Measurements from ENCODE around the gene RIGI.
"Not testable (repeated sequence)": the region's sequence is repeated elsewhere in the genome, so short reads cannot be mapped to it uniquely, and the experiment has no call there.

Gene RIGI

DNA sequence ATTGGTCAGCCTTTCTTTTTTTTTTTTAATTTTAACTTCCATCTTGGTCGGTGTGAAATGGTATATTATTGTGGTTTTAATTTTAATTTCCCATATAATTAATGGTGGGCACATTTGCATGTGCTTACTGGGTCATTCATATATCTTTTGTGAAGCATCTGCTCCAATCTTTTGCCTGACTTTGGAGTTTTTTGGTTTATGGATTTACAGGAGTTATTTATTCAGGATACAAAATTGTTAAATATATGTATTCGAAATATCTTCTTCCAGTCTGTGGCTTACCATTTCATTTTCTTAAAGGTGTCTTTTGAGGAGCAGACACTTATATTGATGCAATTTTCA is 682 bp upstream of the RIGI start:
- DNase-seq (ENCODE audit: low read depth): no peak

DNA sequence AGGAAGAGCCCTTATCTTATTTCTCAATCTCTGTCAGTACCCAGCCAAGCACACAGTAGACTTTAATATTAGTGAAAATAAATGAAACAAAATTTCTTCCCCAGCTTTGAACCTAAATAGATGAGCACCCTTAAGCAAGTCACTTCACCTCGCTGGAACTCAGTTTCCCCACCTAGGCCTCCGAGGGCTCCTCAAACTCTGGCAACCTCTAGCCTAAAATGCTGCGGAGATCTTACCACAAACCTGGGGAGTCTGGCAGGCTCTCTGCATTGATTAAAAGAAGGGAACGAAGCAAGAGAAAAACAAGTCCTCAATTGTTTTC is 326 bp downstream of the RIGI start:
- DNase-seq (ENCODE audit: low read depth): no peak

GRCh38 chr9:32524892-32525708 is 896 bp downstream of the RIGI start:
- no peak for DNase-seq (ENCODE audit: low read depth)

DNA sequence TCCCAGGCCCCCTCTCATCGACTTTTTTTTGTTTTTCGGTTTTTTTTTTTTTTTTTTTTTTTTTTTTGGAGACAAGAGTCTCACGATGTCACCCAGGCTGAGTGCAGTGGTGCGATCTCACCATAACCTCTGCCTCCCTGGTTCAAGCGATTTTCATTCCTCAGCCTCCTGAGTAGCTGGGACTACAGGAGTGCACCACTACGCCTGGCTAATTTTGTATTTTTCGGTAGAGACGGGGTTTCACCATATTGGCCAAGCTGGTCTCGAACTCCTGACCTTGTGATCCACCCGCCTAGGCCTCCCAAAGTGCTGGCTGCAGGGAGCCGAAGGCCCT is 1.5 kb downstream of the RIGI start:
- DNase-seq (ENCODE audit: low read depth): not testable (repeated sequence)

DNA sequence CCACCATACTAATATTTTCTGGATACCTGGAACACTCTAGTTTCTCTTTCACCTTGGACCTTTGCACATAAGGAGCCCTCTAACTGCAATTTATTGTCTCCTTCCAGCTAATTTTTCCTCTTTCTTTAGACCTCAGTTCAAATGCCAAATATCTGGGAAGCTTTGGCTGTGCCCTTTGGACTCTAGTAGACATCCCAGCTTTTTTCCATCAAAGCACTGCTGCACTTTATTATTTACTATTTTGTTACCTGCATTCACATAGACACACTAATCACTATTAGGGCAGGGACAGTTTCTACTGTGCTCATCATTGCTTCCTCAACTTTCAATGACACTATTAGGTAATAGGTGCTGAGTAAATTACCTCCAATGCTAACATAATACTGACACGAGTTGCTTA is 2.1 kb downstream of the RIGI start:
- DNase-seq (ENCODE audit: low read depth): no peak

- DNase-seq (ENCODE audit: low read depth): no peak
These were observed 7.7 kb downstream of the RIGI start for GRCh38 chr9:32518276-32518675.

DNA sequence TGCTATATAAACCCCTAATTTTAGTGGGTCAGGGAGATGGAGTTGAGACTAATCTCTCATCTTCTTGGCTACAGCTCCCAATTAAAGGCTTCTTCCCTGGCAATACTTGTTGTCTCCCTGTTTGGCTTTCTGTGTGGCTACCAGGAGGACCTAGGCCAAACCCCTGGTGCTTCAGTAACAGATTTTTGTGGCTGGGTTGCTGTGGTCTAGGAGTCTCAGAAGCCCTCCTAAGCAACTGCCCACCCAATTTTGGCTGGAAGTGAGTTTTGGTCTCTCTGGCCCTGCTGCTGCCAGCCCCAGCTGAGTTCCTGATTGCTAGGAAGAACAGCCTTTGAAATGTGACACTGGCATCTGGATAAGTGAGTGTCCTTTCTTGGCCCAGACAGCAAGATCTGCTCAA is 9.8 kb downstream of the RIGI start:
- no peak for DNase-seq (ENCODE audit: low read depth)

DNA sequence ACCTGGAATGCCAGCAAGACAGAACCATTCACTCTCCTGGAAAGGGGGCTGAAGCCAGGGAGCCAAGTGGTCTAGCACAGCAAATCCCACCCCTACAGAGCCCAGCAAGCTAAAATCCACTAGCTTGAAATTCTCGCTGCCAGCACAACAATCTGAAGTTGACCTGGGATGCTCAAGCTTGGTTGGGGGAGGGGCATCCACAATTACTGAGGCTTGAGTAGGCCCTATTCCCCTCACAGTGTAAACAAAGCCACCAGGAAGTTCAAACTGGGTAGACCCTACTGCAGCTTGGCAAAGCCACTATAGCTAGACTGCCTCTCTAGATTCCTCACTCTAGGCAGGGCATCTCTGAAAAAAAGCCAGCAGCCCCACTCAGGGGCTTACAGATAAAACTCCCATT is 17.3 kb downstream of the RIGI start:
- DNase-seq (ENCODE audit: low read depth): no peak

DNA sequence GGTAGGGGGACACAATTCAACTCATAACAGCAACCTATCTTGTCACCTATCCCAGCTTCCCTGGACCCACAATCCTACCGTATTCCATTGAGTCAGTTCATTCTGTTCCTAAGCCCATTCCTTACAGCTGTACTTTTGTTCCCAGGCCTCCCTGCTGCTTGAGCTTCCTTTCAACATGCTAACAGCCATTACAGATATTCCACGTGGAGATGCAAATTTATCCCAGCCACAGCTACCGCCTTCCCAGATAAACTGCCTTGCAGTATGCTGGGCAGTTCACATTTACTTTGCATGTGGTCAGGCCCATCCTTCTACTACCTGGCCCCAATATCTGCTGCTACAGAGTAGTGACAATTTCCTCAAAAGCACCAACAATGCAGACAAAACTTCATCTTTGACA is 23.0 kb downstream of the RIGI start:
- DNase-seq (ENCODE audit: low read depth): no peak

DNA sequence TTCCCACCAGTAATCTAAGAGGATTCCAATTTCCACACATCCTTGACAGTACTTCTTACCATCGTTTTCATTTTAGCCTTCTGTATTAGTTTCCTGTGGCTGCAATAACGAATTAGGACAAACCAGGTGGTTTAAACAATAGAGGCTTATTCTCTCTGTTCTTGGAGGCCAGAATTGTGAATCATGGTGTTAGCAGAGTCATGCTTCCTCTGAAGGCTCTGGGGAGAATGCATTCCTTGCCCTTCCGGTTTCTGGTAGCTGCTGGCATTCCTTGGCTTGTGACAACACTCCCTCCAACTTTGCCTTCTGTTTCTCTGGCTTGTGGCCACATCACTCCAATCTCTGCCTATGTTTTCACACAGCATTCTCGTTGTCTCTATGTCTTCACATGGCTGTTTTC is 23.5 kb downstream of the RIGI start:
- no peak for DNase-seq (ENCODE audit: low read depth)

DNA sequence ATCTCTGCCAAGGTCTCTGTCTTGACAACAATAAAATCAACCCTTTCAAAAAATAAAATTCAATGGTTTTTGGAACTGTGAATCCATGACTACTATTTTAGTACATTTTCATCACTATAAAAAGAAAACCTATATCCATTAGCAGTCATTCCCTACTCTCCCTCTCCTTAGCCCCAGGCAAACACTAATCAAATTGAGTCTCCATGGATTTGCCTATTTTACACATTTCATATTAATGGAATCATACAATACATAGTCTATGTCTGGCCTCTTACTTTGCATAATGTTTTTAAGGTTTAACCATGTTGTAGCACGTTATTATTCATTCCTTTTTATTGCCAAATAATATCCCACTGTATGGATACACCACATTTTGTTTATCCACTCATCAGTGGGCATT is 24.1 kb downstream of the RIGI start:
- DNase-seq (ENCODE audit: low read depth): no peak

GRCh38 chr9:32500768-32501167 is 25.2 kb downstream of the RIGI start:
- DNase-seq (ENCODE audit: low read depth): no peak

DNA sequence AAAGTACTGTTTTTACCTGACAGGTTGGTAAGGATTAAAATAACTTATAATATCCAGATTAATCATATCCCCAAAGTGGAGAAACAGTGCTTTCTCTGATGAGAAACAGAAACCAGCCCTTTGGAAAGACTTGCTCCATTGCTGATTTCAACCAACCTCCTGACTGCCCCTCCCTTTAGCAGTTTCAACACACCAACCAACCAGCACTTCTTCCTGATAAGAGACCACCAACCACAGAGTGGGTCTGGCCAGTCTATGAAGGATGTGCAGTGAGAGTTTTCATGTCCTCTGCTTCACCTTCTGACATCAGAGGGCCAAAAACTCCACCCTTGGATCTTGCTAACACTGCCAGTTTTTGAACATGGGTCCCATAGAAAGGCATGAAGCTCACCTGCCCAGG is 28.1 kb downstream of the RIGI start:
- DNase-seq (ENCODE audit: low read depth): no peak

DNA sequence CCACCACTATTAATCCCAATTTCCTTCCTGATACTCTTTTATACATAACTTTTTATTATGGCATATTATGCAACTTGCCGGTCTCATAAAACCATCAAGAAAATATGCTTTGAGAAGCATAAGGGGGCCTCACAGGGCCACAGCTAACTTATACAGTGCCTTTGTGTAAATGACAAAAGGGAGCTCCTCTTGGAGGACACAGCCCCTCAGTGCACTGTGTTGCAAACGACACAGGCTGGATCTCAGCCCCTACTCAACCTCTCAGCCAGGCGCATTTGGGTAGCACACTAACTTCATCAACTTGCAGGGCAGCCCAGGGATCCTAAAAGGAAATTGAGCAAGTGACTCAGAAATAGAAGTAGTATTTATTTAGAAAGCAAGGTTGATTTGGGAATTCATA is 35.4 kb downstream of the RIGI start:
- no peak for DNase-seq (ENCODE audit: low read depth)

GRCh38 chr9:32487981-32488380 is 38.0 kb downstream of the RIGI start:
- no peak for DNase-seq (ENCODE audit: low read depth)

- no peak for DNase-seq (ENCODE audit: low read depth)
These were observed 39.0 kb downstream of the RIGI start for GRCh38 chr9:32486839-32487562.

DNA sequence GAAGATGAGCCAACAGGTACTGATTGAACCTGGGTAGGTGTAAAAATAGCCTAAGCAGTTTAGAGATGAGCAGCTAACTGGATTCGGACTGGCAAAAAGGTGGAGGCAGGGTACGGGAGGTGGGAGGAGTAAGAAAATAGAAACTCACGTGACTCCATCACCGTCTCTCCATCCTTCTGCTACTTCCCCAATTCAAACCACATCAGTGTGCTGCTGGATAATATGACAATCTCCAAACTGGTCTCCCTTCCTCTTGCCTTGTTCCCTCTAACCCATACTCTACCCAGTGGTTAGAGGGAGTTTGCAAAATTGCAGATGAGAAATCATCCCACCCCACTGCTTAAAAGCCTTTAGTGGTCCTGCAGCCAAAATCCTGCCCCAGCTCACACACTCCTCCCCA is 42.7 kb downstream of the RIGI start:
- DNase-seq (ENCODE audit: low read depth): no peak
